Calu3 (cell line): ENCODE data around the gene RXYLT1. TPM values are rescaled to one million over a fixed set of nuclear protein-coding genes. Genes with fewer than 3 reads are reported as not detected.

Source experiments
- BruUV-seq: library from RNA; stranded (reverse); fragments of 400-500 nt; replicated peaks from 2 replicates; lab custom pipeline; 2021; lab: Mats Ljungman, UMichigan
- CTCF ChIA-PET: fragments of 300-600 bp; sonication (Branson Sonifier 250); formaldehyde crosslinking; loops from one replicate; lab custom pipeline; 2022; ENCODE audit warnings: antibody characterized with exemption; lab: Charles Lee
- DNase-seq: peaks from one replicate; pipeline ENCODE4 v3.0.0; 2022
- H3K27ac Mint-ChIP-seq: one replicate; pipeline ENCODE4 v1.8.0; 2022; ENCODE audit warnings: mixed read lengths; ENCODE audit not compliant: unreplicated experiment
- H3K27me3 Mint-ChIP-seq: one replicate; pipeline ENCODE4 v1.8.0; 2022; ENCODE audit warnings: mixed read lengths; ENCODE audit not compliant: unreplicated experiment
- H3K36me3 Mint-ChIP-seq: one replicate; pipeline ENCODE4 v1.8.0; 2022; ENCODE audit warnings: mild to moderate bottlenecking, moderate library complexity, mixed read lengths; ENCODE audit not compliant: insufficient read depth, unreplicated experiment
- H3K4me1 Mint-ChIP-seq: one replicate; pipeline ENCODE4 v1.8.0; 2022; ENCODE audit warnings: mild to moderate bottlenecking, low read depth, mixed read lengths; ENCODE audit not compliant: unreplicated experiment
- H3K4me3 Mint-ChIP-seq: one replicate; pipeline ENCODE4 v1.8.0; 2022; ENCODE audit warnings: mild to moderate bottlenecking, low read depth, moderate library complexity, mixed read lengths; ENCODE audit not compliant: unreplicated experiment
- H3K9me3 Mint-ChIP-seq: one replicate; pipeline ENCODE4 v1.8.0; 2022; ENCODE audit warnings: low read depth, mixed read lengths; ENCODE audit not compliant: unreplicated experiment
- intact Hi-C: fragments of 100-400 bp; cut with micrococcal nuclease; formaldehyde crosslinking; loops from one replicate; pipeline ENCODE4 v1.10.0; 2022; ENCODE audit not compliant: unreplicated experiment
- total RNA-seq: library from RNA; stranded (reverse); gene quantifications from 2 replicates; pipeline ENCODE4 v1.2.3, GENCODE V29; 2022
- TF ChIP-seq, protein P1 (sequence below): fragments of 200-600 bp; IDR thresholded peaks from one replicate; pipeline ENCODE4 v1.8.0; 2022; ENCODE audit warnings: antibody characterized with exemption; ENCODE audit not compliant: unreplicated experiment

The RXYLT1 gene
- total RNA-seq, 1 experiment from 2014 or later = 28.6 TPM

DNA sequence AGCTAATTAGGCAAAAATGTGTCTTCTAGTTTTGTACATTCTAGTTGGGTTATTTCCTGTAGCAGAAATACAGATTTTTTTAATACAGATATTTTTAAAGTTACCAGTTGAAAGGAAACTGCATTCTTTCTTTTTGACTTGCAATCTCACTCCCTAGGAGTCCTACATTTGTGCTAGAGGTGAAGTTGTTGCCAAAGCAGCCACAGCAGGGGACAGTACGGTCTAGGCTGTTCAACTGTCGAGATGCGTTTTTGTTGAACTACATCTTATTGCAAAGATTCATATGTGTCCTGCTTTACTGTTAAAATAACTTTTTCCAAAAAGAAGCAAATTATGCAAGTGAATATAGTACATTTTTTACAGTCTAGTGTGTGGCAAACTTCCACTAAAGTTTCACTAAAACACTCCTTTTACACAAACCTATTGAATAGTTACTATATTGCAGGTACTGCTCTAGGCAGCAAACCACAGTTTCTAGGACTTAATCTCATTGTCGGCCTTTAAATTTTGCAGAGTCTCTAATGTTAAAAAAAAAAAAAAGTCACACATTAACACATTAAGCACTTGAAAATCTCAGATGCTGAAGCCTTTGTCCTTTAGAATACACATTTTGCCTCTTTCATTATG is 34.5 kb downstream of the RXYLT1 start:
- DNase-seq = no peak
- no peaks in the 10 kb centered on the region for H3K9me3 Mint-ChIP-seq
- no peaks in the 10 kb centered on the region for H3K36me3 Mint-ChIP-seq
- H3K27ac Mint-ChIP-seq = no peak overlapping the region
- intact Hi-C loops = no loop called here
- CTCF ChIA-PET = interaction anchor here (1.3 kb wide), 1 partner anchor 11 kb away, joined by 3 read pairs; no protein-coding TSS in a partner anchor
- TF ChIP-seq, protein P1, sequence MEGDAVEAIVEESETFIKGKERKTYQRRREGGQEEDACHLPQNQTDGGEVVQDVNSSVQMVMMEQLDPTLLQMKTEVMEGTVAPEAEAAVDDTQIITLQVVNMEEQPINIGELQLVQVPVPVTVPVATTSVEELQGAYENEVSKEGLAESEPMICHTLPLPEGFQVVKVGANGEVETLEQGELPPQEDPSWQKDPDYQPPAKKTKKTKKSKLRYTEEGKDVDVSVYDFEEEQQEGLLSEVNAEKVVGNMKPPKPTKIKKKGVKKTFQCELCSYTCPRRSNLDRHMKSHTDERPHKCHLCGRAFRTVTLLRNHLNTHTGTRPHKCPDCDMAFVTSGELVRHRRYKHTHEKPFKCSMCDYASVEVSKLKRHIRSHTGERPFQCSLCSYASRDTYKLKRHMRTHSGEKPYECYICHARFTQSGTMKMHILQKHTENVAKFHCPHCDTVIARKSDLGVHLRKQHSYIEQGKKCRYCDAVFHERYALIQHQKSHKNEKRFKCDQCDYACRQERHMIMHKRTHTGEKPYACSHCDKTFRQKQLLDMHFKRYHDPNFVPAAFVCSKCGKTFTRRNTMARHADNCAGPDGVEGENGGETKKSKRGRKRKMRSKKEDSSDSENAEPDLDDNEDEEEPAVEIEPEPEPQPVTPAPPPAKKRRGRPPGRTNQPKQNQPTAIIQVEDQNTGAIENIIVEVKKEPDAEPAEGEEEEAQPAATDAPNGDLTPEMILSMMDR = no peak
- BruUV-seq = no TSS peak
- H3K4me1 Mint-ChIP-seq = no peaks in the 10 kb centered on the region
- no peaks in the 10 kb centered on the region for H3K27me3 Mint-ChIP-seq
- no peak overlapping the region for H3K4me3 Mint-ChIP-seq

DNA sequence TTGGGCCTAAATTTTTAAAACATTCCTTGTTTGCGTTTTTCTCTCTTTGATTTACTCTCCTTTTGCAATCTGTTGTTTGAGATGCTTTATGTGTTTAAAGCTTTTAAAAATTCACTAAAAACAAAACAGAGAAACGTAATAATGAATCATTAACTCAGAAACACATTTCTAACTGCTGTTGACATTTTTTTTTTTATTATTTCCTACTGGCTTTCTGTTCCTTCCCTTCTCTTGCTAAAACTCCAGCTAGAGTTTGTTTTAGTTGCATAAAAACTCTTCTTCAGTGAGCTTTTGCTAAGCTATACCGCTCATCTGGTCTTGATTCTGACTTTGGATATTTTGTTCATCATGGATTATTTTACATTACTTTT is 35.8 kb downstream of the RXYLT1 start:
- intact Hi-C loops = no loop called here
- DNase-seq = no peak
- no peak overlapping the region for H3K4me3 Mint-ChIP-seq
- no peaks in the 10 kb centered on the region for H3K36me3 Mint-ChIP-seq
- CTCF ChIA-PET = no interaction called here
- no peaks in the 10 kb centered on the region for H3K27me3 Mint-ChIP-seq
- H3K4me1 Mint-ChIP-seq = no peaks in the 10 kb centered on the region
- H3K27ac Mint-ChIP-seq = no peak overlapping the region
- no peaks in the 10 kb centered on the region for H3K9me3 Mint-ChIP-seq
- no TSS peak for BruUV-seq
- TF ChIP-seq, protein P1 = no peak

DNA sequence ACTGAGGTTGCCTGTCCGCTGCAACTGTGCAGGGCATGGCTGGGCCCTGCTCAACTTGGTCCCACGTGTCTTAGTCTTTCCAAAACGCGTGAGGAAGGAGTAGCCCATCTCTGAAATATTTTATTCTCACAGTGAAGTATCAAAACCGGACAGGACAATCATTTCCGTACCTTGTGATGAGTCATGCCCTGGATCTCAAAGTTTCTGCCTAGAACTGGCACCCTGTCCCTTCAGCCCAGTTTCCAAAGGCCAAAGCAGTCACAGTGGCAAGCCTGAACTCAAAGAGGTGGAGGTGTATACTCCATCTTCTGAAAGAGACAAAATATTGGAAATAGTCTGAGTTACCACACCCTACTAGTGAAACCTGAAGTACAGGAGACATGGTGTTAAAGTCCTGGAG is 36.3 kb downstream of the RXYLT1 start:
- BruUV-seq = no TSS peak
- Mint-ChIP-seq H3K27ac (no peak overlapping the region), H3K4me1 (no peaks in the 10 kb centered on the region), H3K9me3 (no peaks in the 10 kb centered on the region), H3K27me3 (no peaks in the 10 kb centered on the region), H3K4me3 (no peak overlapping the region), H3K36me3 (no peaks in the 10 kb centered on the region)
- intact Hi-C loops = no loop called here
- DNase-seq = no peak
- CTCF ChIA-PET = no interaction called here
- TF ChIP-seq, protein P1 = no peak

DNA sequence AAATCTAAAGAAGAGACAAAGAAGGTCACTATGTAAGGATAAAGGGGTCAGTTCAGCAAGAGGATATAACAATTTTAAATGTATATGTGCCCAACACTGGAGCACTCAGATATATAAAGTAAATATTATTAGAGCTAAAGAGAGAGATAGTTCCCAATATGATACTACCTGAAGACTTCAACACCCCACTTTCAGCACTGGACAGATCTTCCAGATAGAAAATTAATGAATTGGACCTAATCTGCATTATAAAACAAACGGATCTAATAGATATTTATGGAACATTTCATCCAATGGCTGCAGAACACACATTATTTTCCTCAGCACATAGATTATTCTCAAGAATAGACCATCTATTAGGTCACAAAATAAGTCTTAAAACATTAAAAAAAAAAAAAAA is 40.7 kb downstream of the RXYLT1 start:
- TF ChIP-seq, protein P1 = no peak
- Mint-ChIP-seq H3K27me3 (no peaks in the 10 kb centered on the region), H3K9me3 (no peaks in the 10 kb centered on the region), H3K4me1 (peaks cover 18% of the 10 kb centered on the region), H3K27ac (no peak overlapping the region), H3K4me3 (no peak overlapping the region), H3K36me3 (peaks cover 5% of the 10 kb centered on the region)
- BruUV-seq = no TSS peak
- intact Hi-C loops = no loop called here
- no peak for DNase-seq
- CTCF ChIA-PET = no interaction called here
